Measurements from ENCODE around the gene DNAJC5G.

DNAJC5G gene

GRCh38 chr2:27281855-27282559 lies 6.8 kb downstream of the DNAJC5G start, which contains the start of gene TRIM54:
TSS of gene TRIM54 (plus strand) at chr2:27282429. CDS start at chr2:27282732, 303 bp downstream.
- H3K36me3 ChIP-seq (ENCODE audit: control insufficient read depth, insufficient read depth, low read length), result no peaks in the 10 kb centered on the region
- H3K4me1 ChIP-seq, result no peaks in the 10 kb centered on the region
- H2AFZ ChIP-seq, result no peak within 1 kb of the TSS
- no peak within 1 kb of the TSS for H3K4me2 ChIP-seq (ENCODE audit: low read length)
- H3K9me3 ChIP-seq (ENCODE audit: control insufficient read depth, low read length), result no peaks in the 10 kb centered on the region
- no peaks in the 10 kb centered on the region for H3K27me3 ChIP-seq (ENCODE audit: control insufficient read depth, insufficient read depth, low read length)
- no peak within 1 kb of the TSS for H3K27ac ChIP-seq
- H3K4me3 ChIP-seq (ENCODE audit: low read depth, low read length), result no peak within 1 kb of the TSS
- H3K79me2 ChIP-seq, result no peaks in the 10 kb centered on the region
- TF ChIP-seq CTCF (IDR thresholded peaks at IDR 0.05), result no peak
- no peak within 1 kb of the TSS for H3K9ac ChIP-seq

- H3K27ac ChIP-seq, result no peak overlapping the region
- no peak for TF ChIP-seq CTCF (IDR thresholded peaks at IDR 0.05)
- no peak overlapping the region for H3K4me2 ChIP-seq (ENCODE audit: low read length)
- no peak overlapping the region for H3K4me3 ChIP-seq (ENCODE audit: low read depth, low read length)
- no peaks in the 10 kb centered on the region for H3K4me1 ChIP-seq
- H3K36me3 ChIP-seq (ENCODE audit: control insufficient read depth, insufficient read depth, low read length), result no peaks in the 10 kb centered on the region
- no peaks in the 10 kb centered on the region for H3K79me2 ChIP-seq
- no peak overlapping the region for H3K9ac ChIP-seq
- H2AFZ ChIP-seq, result no peak overlapping the region
- H3K9me3 ChIP-seq (ENCODE audit: control insufficient read depth, low read length), result no peaks in the 10 kb centered on the region
- no peaks in the 10 kb centered on the region for H3K27me3 ChIP-seq (ENCODE audit: control insufficient read depth, insufficient read depth, low read length)
These were observed 7.7 kb downstream of the DNAJC5G start for GRCh38 chr2:27282892-27283291.

- no peak overlapping the region for H3K9ac ChIP-seq
- H3K4me3 ChIP-seq (ENCODE audit: low read depth, low read length), result no peak overlapping the region
- no peak for TF ChIP-seq CTCF (IDR thresholded peaks at IDR 0.05)
- H3K79me2 ChIP-seq, result no peaks in the 10 kb centered on the region
- H3K36me3 ChIP-seq (ENCODE audit: control insufficient read depth, insufficient read depth, low read length), result no peaks in the 10 kb centered on the region
- H3K27me3 ChIP-seq (ENCODE audit: control insufficient read depth, insufficient read depth, low read length), result no peaks in the 10 kb centered on the region
- H3K27ac ChIP-seq, result no peak overlapping the region
- H3K9me3 ChIP-seq (ENCODE audit: control insufficient read depth, low read length), result no peaks in the 10 kb centered on the region
- no peaks in the 10 kb centered on the region for H3K4me1 ChIP-seq
- no peak overlapping the region for H3K4me2 ChIP-seq (ENCODE audit: low read length)
- no peak overlapping the region for H2AFZ ChIP-seq
These were observed 9.8 kb downstream of the DNAJC5G start for GRCh38 chr2:27284996-27285395.

- Histone ChIP-seq H3K9ac (no peak overlapping the region), H3K9me3 (ENCODE audit: control insufficient read depth, low read length) (no peaks in the 10 kb centered on the region), H3K4me1 (no peaks in the 10 kb centered on the region), H3K4me3 (ENCODE audit: low read depth, low read length) (no peak overlapping the region), H3K4me2 (ENCODE audit: low read length) (no peak overlapping the region), H3K36me3 (ENCODE audit: control insufficient read depth, insufficient read depth, low read length) (no peaks in the 10 kb centered on the region), H2AFZ (no peak overlapping the region), H3K27ac (no peak overlapping the region), H3K27me3 (ENCODE audit: control insufficient read depth, insufficient read depth, low read length) (no peaks in the 10 kb centered on the region), H3K79me2 (no peaks in the 10 kb centered on the region)
- TF ChIP-seq CTCF (IDR thresholded peaks at IDR 0.05), result no peak
These were observed 10.2 kb downstream of the DNAJC5G start for GRCh38 chr2:27285481-27285880.

GRCh38 chr2:27288610-27289009 lies 13.4 kb downstream of the DNAJC5G start:
- H3K4me2 ChIP-seq (ENCODE audit: low read length), result no peak overlapping the region
- no peak for TF ChIP-seq CTCF (IDR thresholded peaks at IDR 0.05)
- no peak overlapping the region for H3K9ac ChIP-seq
- no peaks in the 10 kb centered on the region for H3K36me3 ChIP-seq (ENCODE audit: control insufficient read depth, insufficient read depth, low read length)
- H3K4me1 ChIP-seq, result peaks cover 10% of the 10 kb centered on the region
- no peaks in the 10 kb centered on the region for H3K9me3 ChIP-seq (ENCODE audit: control insufficient read depth, low read length)
- no peak overlapping the region for H3K4me3 ChIP-seq (ENCODE audit: low read depth, low read length)
- H3K27ac ChIP-seq, result no peak overlapping the region
- no peaks in the 10 kb centered on the region for H3K27me3 ChIP-seq (ENCODE audit: control insufficient read depth, insufficient read depth, low read length)
- no peaks in the 10 kb centered on the region for H3K79me2 ChIP-seq
- no peak overlapping the region for H2AFZ ChIP-seq

Measured in parathyroid adenoma (tissue), 2 donors.